ENCODE results near the gene ING5.
"Not testable (repeated sequence)": the region's sequence is repeated elsewhere in the genome, so short reads cannot be mapped to it uniquely, and the experiment has no call there.

ING5 gene

DNA sequence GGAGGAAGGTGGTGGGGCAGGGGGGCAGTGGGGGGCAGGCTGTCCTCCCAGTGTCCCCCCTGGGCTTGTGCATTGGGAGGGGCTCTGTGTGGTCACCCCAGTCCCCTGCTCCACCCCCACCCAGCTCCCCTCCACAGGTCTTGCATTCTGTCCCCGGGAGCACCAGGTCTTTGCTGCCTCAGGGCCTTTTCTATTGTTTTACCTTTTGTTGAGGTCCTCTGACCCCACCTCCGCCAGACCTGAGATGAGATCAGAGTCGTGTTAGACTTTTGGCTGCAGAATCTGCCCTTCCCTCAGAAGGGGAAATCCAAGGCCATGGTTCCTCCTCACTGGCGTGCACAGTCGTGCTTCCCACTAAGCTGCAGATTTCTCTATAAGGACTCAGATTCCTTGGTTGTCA lies 43.5 kb upstream of the ING5 start:
- peaks cover 8% of the 10 kb centered on the region for H3K36me3 ChIP-seq (replicated peaks; ENCODE audit: low read depth, low read length)

DNA sequence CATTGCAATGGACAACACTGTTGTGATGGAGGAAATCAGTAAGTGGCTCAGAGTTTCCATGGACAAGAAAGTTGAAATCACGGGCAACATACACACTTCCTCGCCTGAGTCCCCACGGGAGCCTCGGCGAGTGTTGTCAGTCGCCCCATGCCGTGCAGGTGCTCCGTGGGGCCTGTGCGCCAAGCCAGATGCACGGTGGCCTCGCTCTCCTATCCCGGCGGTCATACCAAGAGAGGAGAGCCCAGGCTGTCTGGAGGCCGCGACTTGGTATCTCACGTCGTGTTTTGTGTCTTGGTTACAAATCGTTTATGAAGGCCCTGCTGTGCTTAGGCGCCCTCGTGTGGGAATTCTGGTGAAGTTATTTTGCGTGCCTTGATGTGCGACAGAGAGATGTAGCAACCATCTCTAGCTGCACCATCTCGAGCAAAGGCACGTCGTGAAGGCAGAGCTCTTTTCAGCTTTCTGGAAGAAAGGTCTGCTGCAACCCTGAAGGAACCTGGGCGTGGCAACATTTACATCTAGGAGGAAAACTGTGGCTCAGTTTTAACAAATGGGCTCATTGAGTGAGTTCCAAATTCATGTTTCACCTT lies 42.6 kb upstream of the ING5 start:
- Histone ChIP-seq H3K79me2 (ENCODE audit: low read length) (no peaks in the 10 kb centered on the region), H3K9me3 (ENCODE audit: insufficient read depth, low read length) (no peaks in the 10 kb centered on the region), H4K20me1 (ENCODE audit: insufficient read depth, low read length) (no peaks in the 10 kb centered on the region), H2AFZ (ENCODE audit: low read depth, low read length) (no peak overlapping the region), H3K9ac (ENCODE audit: low read length) (no peak overlapping the region), H3K4me3 (ENCODE audit: low read length) (no peak overlapping the region), H3K27me3 (ENCODE audit: low read depth, low read length) (no peaks in the 10 kb centered on the region), H3K4me1 (ENCODE audit: low read length) (no peaks in the 10 kb centered on the region), H3K4me2 (ENCODE audit: low read length) (no peak overlapping the region), H3K27ac (ENCODE audit: low read length) (no peak overlapping the region), H3K36me3 (replicated peaks; ENCODE audit: low read depth, low read length) (peaks cover 8% of the 10 kb centered on the region)
- TF ChIP-seq, protein P1, sequence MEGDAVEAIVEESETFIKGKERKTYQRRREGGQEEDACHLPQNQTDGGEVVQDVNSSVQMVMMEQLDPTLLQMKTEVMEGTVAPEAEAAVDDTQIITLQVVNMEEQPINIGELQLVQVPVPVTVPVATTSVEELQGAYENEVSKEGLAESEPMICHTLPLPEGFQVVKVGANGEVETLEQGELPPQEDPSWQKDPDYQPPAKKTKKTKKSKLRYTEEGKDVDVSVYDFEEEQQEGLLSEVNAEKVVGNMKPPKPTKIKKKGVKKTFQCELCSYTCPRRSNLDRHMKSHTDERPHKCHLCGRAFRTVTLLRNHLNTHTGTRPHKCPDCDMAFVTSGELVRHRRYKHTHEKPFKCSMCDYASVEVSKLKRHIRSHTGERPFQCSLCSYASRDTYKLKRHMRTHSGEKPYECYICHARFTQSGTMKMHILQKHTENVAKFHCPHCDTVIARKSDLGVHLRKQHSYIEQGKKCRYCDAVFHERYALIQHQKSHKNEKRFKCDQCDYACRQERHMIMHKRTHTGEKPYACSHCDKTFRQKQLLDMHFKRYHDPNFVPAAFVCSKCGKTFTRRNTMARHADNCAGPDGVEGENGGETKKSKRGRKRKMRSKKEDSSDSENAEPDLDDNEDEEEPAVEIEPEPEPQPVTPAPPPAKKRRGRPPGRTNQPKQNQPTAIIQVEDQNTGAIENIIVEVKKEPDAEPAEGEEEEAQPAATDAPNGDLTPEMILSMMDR (IDR thresholded peaks at IDR 0.05; ENCODE audit: low read depth, low read length) = peak; percentile 48
- TF ChIP-seq EZH2phosphoT487 (IDR thresholded peaks at IDR 0.05; ENCODE audit: low read depth) = no peak

More for the DNA sequence above, 43.5 kb upstream of the ING5 start:
- Histone ChIP-seq H3K9me3 (ENCODE audit: insufficient read depth, low read length) (no peaks in the 10 kb centered on the region), H3K79me2 (ENCODE audit: low read length) (no peaks in the 10 kb centered on the region), H3K4me3 (ENCODE audit: low read length) (no peak overlapping the region), H3K27me3 (ENCODE audit: low read depth, low read length) (no peaks in the 10 kb centered on the region), H3K4me1 (ENCODE audit: low read length) (no peaks in the 10 kb centered on the region), H3K9ac (ENCODE audit: low read length) (no peak overlapping the region), H3K4me2 (ENCODE audit: low read length) (no peak overlapping the region), H3K27ac (ENCODE audit: low read length) (no peak overlapping the region), H2AFZ (ENCODE audit: low read depth, low read length) (no peak overlapping the region), H4K20me1 (ENCODE audit: insufficient read depth, low read length) (no peaks in the 10 kb centered on the region)
- TF ChIP-seq, protein P1 (IDR thresholded peaks at IDR 0.05; ENCODE audit: low read depth, low read length) = no peak
- TF ChIP-seq EZH2phosphoT487 (IDR thresholded peaks at IDR 0.05; ENCODE audit: low read depth) = no peak

DNA sequence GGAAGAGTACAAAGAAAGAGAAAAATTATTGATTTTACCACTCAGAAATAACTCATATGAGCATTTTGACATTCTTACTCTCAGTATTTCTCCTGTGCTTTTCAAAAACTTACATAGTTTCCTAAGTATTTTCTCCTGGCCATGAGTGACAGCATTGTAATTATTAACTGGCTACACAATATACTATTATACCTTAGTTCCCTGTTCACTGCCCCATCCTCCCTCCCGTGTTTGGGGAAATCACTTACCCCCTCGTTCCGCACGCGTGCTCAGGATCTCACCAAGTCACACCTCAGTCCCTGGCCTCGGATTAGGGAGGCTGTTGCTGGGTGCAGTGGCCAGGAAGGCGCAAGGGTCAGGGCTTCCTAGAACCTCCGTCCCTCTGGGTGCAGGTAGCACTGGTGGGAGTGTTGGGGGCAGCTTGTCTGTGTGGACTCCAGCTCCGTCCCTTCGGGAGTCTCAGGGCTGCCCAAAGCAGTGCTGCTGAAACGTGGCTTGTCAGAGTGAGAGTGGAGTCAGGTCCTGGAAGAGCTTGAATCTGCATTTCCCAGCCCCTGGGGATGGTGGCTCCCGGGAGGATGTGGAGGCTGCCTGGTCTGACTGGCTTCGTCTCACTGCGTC lies 41.1 kb upstream of the ING5 start:
- Histone ChIP-seq H3K4me2 (ENCODE audit: low read length) (no peak overlapping the region), H3K9ac (ENCODE audit: low read length) (no peak overlapping the region), H3K79me2 (ENCODE audit: low read length) (no peaks in the 10 kb centered on the region), H3K27ac (ENCODE audit: low read length) (no peak overlapping the region), H3K9me3 (ENCODE audit: insufficient read depth, low read length) (no peaks in the 10 kb centered on the region), H4K20me1 (ENCODE audit: insufficient read depth, low read length) (no peaks in the 10 kb centered on the region), H3K4me1 (ENCODE audit: low read length) (no peaks in the 10 kb centered on the region), H2AFZ (ENCODE audit: low read depth, low read length) (no peak overlapping the region), H3K4me3 (ENCODE audit: low read length) (no peak overlapping the region), H3K27me3 (ENCODE audit: low read depth, low read length) (no peaks in the 10 kb centered on the region), H3K36me3 (replicated peaks; ENCODE audit: low read depth, low read length) (peaks cover 8% of the 10 kb centered on the region)
- TF ChIP-seq EZH2phosphoT487 (IDR thresholded peaks at IDR 0.05; ENCODE audit: low read depth) = no peak
- TF ChIP-seq, protein P1 (IDR thresholded peaks at IDR 0.05; ENCODE audit: low read depth, low read length) = no peak

DNA sequence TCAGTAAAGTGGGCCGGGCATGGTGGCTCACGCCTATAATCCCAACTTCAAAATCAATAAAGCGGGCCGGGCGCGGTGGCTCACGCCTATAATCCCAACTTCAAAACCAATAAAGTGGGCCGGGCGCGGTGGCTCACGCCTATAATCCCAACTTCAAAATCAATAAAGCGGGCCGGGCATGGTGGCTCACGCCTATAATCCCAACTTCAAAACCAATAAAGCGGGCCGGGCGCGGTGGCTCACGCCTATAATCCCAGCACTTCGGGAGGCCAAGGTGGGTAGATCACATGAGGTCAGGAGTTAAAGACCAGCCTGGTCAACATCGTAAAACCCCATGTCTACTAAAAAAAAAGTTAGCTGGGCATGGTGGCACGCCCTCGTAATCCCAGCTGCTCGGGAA lies 39.1 kb upstream of the ING5 start:
- H3K27ac ChIP-seq (ENCODE audit: low read length); H3K4me2 ChIP-seq (ENCODE audit: low read length); H3K4me3 ChIP-seq (ENCODE audit: low read length); H3K4me1 ChIP-seq (ENCODE audit: low read length); H3K36me3 ChIP-seq (replicated peaks; ENCODE audit: low read depth, low read length); H3K79me2 ChIP-seq (ENCODE audit: low read length); H3K9ac ChIP-seq (ENCODE audit: low read length); H4K20me1 ChIP-seq (ENCODE audit: insufficient read depth, low read length); H3K9me3 ChIP-seq (ENCODE audit: insufficient read depth, low read length); H3K27me3 ChIP-seq (ENCODE audit: low read depth, low read length); H2AFZ ChIP-seq (ENCODE audit: low read depth, low read length): not testable (repeated sequence)

Measured in OCI-LY3 (cell line).